Measurements from ENCODE around the gene TNFRSF4. TPM values are rescaled to one million over a fixed set of nuclear protein-coding genes. Genes with fewer than 3 reads are reported as not detected.

The TNFRSF4 gene
- total and polyA plus RNA-seq, 2 donors (not counting 1 experiment from before 2014, with no cell fraction given), result 0.05 to 0.17 TPM

DNA sequence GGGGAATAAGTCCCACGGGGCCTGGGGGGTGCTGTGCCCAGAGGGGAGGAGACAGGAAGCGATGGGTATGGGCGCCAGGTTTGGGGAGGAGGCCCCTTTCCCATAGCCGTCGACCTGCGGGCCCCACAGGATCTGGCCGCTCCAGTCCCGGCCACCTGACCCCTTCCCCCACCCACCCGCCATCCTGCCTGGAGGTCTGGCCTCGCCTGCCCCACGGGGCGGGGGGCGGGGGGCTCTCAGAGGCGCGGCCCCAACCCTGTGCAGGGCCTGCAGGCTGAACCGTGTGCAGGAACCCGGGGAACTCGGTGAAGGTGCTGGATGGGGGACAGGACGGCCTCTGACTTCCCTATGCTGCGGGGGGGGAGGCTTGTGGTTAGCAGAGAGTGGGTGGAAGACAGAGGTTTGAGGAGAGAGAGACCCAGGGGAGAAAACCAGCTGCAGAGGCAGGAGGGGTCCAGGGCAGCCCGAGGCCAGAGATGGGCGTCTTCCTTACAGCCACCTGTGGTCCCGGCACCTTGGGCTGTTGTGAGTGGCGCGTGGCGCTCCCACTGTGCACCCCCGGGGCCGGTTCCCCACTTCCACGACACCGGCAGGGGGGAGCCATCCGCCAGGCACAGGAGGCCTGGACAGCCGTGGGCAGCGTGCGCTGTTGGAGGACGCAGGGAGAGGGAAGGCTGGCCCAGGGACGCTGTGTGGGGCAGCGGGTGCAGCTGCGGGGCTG is 5.1 kb downstream of the TNFRSF4 start:
- peak overlapping the region; percentile 69 for H3K4me2 ChIP-seq (ENCODE audit: extremely low read depth, insufficient read depth, low read length)
- no peak overlapping the region for H3K9ac ChIP-seq (ENCODE audit: insufficient read depth, low read length)
- TF ChIP-seq EZH2 (IDR thresholded peaks at IDR 0.05; ENCODE audit: low read length, missing control alignments), result no peak
- TF ChIP-seq, protein P1, sequence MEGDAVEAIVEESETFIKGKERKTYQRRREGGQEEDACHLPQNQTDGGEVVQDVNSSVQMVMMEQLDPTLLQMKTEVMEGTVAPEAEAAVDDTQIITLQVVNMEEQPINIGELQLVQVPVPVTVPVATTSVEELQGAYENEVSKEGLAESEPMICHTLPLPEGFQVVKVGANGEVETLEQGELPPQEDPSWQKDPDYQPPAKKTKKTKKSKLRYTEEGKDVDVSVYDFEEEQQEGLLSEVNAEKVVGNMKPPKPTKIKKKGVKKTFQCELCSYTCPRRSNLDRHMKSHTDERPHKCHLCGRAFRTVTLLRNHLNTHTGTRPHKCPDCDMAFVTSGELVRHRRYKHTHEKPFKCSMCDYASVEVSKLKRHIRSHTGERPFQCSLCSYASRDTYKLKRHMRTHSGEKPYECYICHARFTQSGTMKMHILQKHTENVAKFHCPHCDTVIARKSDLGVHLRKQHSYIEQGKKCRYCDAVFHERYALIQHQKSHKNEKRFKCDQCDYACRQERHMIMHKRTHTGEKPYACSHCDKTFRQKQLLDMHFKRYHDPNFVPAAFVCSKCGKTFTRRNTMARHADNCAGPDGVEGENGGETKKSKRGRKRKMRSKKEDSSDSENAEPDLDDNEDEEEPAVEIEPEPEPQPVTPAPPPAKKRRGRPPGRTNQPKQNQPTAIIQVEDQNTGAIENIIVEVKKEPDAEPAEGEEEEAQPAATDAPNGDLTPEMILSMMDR (conservative IDR thresholded peaks at IDR 0.05 in 1 of 2, IDR thresholded peaks at IDR 0.05 in 1 of 2; ENCODE audit: low read depth in 1 of 2, low read length in 2 of 2), result no peak
- H3K4me3 ChIP-seq (replicated peaks in 1 of 4; ENCODE audit: control extremely low read depth in 1 of 4, insufficient read depth in 1 of 4, low read depth in 3 of 4, low read length in 4 of 4), result no peak overlapping the region
- H2AFZ ChIP-seq (ENCODE audit: low read length), result no peak overlapping the region
- no peaks in the 10 kb centered on the region for H3K79me2 ChIP-seq (ENCODE audit: control insufficient read depth, insufficient read depth, low read length)
- no peaks in the 10 kb centered on the region for H3K27me3 ChIP-seq (ENCODE audit: control insufficient read depth, insufficient read depth, low read length)
- peak in 1 of 2 donors; percentile 51 for DNase-seq (ENCODE audit: low read depth in 2 of 2)
- peaks cover 6% of the 10 kb centered on the region for H3K4me1 ChIP-seq (ENCODE audit: control insufficient read depth, extremely low read depth, insufficient read depth, low read length)
- H4K20me1 ChIP-seq (ENCODE audit: control insufficient read depth, extremely low read depth, insufficient read depth, low read length), result no peaks in the 10 kb centered on the region
- no peaks in the 10 kb centered on the region for H3K9me3 ChIP-seq (ENCODE audit: control insufficient read depth, insufficient read depth, low read depth, low read length)
- H3K36me3 ChIP-seq (ENCODE audit: control insufficient read depth, insufficient read depth, low read length), result no peaks in the 10 kb centered on the region
- no peak overlapping the region for H3K27ac ChIP-seq (ENCODE audit: insufficient read depth, low read length)

DNA sequence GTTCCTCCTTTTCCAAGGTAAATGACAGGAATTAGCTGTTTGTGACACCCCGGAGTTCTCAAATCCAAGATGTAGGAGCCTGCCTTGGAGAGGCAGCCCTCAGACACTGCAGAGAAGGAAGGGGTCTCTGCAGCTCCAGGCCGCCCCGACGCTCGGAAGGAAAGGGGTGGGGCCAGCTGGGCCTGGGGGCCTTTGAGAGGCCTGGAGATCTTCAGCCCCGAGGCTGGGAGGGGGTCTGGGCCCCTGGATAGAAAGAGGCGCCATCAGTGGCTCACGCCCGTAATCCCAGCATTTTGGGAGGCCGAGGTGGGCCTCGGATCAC is 6.4 kb downstream of the TNFRSF4 start:
- H3K4me2 ChIP-seq (ENCODE audit: extremely low read depth, insufficient read depth, low read length), result no peak overlapping the region
- no peaks in the 10 kb centered on the region for H3K36me3 ChIP-seq (ENCODE audit: control insufficient read depth, insufficient read depth, low read length)
- no peak for TF ChIP-seq EZH2 (IDR thresholded peaks at IDR 0.05; ENCODE audit: low read length, missing control alignments)
- TF ChIP-seq, protein P1 (conservative IDR thresholded peaks at IDR 0.05 in 1 of 2, IDR thresholded peaks at IDR 0.05 in 1 of 2; ENCODE audit: low read depth in 1 of 2, low read length in 2 of 2), result no peak
- H4K20me1 ChIP-seq (ENCODE audit: control insufficient read depth, extremely low read depth, insufficient read depth, low read length), result no peaks in the 10 kb centered on the region
- no peaks in the 10 kb centered on the region for H3K27me3 ChIP-seq (ENCODE audit: control insufficient read depth, insufficient read depth, low read length)
- H3K4me1 ChIP-seq (ENCODE audit: control insufficient read depth, extremely low read depth, insufficient read depth, low read length), result peaks cover 6% of the 10 kb centered on the region
- no peak overlapping the region for H3K4me3 ChIP-seq (replicated peaks in 1 of 4; ENCODE audit: control extremely low read depth in 1 of 4, insufficient read depth in 1 of 4, low read depth in 3 of 4, low read length in 4 of 4)
- no peak overlapping the region for H3K27ac ChIP-seq (ENCODE audit: insufficient read depth, low read length)
- H3K9ac ChIP-seq (ENCODE audit: insufficient read depth, low read length), result no peak overlapping the region
- no peaks in the 10 kb centered on the region for H3K9me3 ChIP-seq (ENCODE audit: control insufficient read depth, insufficient read depth, low read depth, low read length)
- no peak overlapping the region for H2AFZ ChIP-seq (ENCODE audit: low read length)
- DNase-seq (ENCODE audit: low read depth in 2 of 2), result no peak
- H3K79me2 ChIP-seq (ENCODE audit: control insufficient read depth, insufficient read depth, low read length), result no peaks in the 10 kb centered on the region

DNA sequence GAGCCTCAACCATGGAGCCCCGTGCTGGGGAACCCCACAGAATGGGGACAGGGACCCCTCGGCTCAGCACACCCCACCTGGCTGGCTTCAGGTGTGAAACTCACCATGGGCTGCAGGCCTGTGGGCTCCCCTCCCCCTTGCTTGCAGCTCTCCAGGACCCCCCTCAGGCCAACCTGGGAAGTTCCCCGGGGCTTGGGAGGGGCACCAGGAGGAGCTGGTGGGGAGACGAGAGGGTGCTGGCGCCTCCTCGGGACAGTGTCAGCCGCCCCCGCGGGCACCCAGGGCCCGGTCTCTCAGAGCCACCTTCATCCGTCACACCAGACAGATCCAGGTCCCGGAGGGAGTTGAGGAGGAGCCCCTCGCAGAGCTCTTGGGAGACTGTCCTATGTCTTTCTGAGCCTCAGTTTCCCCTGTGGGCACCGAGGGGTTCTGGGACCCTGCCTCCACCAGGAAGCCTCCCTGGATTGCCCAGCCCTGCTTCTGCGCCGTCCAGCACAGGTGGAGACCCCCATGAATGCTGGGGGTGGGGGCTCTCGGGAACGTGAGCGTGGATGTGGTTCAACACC is 6.9 kb downstream of the TNFRSF4 start:
- peaks cover 6% of the 10 kb centered on the region for H3K4me1 ChIP-seq (ENCODE audit: control insufficient read depth, extremely low read depth, insufficient read depth, low read length)
- no peaks in the 10 kb centered on the region for H3K79me2 ChIP-seq (ENCODE audit: control insufficient read depth, insufficient read depth, low read length)
- DNase-seq (ENCODE audit: low read depth in 2 of 2), result no peak
- no peaks in the 10 kb centered on the region for H4K20me1 ChIP-seq (ENCODE audit: control insufficient read depth, extremely low read depth, insufficient read depth, low read length)
- H2AFZ ChIP-seq (ENCODE audit: low read length), result no peak overlapping the region
- no peak overlapping the region for H3K4me2 ChIP-seq (ENCODE audit: extremely low read depth, insufficient read depth, low read length)
- no peaks in the 10 kb centered on the region for H3K9me3 ChIP-seq (ENCODE audit: control insufficient read depth, insufficient read depth, low read depth, low read length)
- H3K27me3 ChIP-seq (ENCODE audit: control insufficient read depth, insufficient read depth, low read length), result no peaks in the 10 kb centered on the region
- no peak overlapping the region for H3K27ac ChIP-seq (ENCODE audit: insufficient read depth, low read length)
- no peaks in the 10 kb centered on the region for H3K36me3 ChIP-seq (ENCODE audit: control insufficient read depth, insufficient read depth, low read length)
- no peak for TF ChIP-seq EZH2 (IDR thresholded peaks at IDR 0.05; ENCODE audit: low read length, missing control alignments)
- TF ChIP-seq, protein P1 (conservative IDR thresholded peaks at IDR 0.05 in 1 of 2, IDR thresholded peaks at IDR 0.05 in 1 of 2; ENCODE audit: low read depth in 1 of 2, low read length in 2 of 2), result no peak
- H3K9ac ChIP-seq (ENCODE audit: insufficient read depth, low read length), result no peak overlapping the region
- no peak overlapping the region for H3K4me3 ChIP-seq (replicated peaks in 1 of 4; ENCODE audit: control extremely low read depth in 1 of 4, insufficient read depth in 1 of 4, low read depth in 3 of 4, low read length in 4 of 4)

Data from fibroblast of lung (primary cell).